Stimulated activated CD8-positive, alpha-beta memory T cell treated with anti-CD3 and anti-CD28 coated beads, Interleukin-4, amount 100 ng/mL, for 1 hour (primary cell): ENCODE measurements around the gene IRAK4.
A peak's percentile ranks its signal among the peaks of the same experiment; 100 is the strongest.
"Not testable (repeated sequence)": the region's sequence is repeated elsewhere in the genome, so short reads cannot be mapped to it uniquely, and the experiment has no call there.

Source experiments
- DNase-seq, 2 donors: peaks; one replicate each; pipeline ENCODE4 v3.0.0-alpha.2; 2020; ENCODE audit warnings: low read depth in 2 of 2, low spot score in 1 of 2

IRAK4 gene

DNA sequence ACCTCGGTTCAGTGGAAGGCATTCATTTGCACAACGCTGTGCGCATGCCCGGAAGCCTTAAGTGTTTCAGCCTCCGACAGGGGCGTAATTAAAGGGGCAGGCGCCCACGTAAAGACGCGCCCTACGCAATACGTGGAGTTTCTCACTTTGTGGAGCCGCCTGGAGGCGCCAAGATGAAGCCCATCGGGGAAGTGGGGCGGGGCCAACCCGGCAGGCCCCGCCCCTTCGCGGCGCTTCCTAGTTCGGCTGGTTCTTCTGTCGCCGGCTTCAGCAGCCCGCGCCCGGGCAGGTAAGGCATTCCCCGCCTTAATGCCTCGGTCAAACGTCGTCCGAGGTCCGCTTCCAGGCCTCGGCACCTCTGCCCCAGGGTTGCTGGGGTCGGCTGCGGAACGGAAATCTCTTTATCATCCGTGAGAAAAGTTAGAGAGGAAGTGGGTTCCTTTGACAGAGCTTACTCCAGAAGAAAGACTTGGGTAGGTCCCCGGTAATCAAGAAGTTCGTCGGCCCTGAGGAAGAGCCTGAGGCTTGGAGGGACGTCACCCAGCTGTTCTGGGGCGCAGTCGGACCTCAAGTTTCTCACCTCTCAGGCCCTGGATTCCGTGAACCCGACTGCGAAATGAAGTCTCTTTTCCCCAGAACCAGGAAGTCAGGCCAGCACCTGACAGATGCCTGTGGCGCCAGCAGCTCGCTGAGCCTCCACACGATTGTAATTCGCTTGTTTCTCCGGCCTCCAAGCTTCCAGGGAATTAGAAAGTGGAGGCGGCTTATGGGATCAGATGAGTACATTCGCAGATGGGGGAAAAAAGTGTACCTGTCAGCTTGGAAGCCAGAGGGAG, at the start of gene IRAK4, which contains the start of gene PUS7L:
TSS of gene IRAK4 (plus strand) at position 224 of the 836 bp plus-strand sequence. CDS start 9,161 bp downstream, outside the sequence.
TSS of gene PUS7L (minus strand) at position 63 of the 836 bp plus-strand sequence. CDS start 3,545 bp downstream, outside the sequence.
- peak; percentile 89 to 92 for DNase-seq

DNA sequence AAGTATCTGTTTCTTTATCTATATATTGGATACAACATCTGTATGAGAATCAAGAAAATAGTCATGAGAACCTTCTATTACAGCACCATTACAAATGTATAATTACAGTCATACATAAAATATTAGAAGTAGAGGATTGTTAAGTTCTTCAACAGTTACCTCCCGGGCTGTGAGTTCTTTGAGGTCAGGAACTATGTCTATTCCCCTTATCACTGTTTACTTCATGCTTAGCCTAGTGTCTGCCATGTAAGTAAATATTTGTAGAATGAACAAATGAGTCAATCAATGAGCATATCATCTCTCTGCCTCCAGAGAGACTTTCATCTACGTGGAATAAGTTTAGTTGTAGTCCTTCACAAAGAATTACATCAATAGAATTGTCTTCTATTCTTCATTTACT, 47.4 kb upstream of the IRAK4 start:
- DNase-seq, result no peak

DNA sequence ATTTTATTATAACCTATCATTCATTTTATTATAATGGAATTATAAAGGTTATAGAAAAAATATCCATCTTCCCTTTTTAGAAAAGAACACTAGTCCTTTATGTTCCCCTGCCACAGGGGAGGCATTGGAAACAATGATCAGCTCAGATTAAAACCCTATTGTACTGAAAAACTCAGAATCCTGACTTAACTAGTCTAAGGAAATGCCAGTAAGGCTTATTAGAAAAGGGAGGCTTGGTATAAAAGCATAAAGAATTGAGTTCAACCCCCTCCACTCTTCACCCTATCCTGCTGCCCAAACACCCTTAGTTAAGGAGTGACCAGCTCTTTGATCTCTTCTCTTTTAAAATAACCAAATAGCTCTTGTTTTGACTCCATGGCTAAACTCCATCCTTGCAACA, 36.1 kb upstream of the IRAK4 start:
- DNase-seq, result no peak

DNA sequence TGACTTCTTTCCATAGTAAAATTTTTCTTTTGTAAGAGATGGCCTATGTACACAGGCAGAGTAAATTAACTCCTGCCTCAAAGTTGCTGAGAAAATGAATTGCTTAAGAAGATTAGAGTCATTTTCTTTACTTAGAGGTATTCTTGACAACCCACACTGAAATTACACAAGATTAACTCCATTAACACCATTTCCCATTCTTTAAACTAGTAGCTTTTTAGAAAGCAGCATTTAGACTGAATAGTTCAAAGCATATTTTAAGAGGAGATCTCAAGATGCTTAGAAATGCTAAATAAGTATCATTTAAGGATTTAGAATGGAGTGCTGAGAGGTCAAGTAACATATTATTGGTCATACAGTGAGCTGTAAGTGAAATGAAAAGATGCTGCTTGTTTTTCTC, 35.6 kb upstream of the IRAK4 start:
- no peak for DNase-seq

DNA sequence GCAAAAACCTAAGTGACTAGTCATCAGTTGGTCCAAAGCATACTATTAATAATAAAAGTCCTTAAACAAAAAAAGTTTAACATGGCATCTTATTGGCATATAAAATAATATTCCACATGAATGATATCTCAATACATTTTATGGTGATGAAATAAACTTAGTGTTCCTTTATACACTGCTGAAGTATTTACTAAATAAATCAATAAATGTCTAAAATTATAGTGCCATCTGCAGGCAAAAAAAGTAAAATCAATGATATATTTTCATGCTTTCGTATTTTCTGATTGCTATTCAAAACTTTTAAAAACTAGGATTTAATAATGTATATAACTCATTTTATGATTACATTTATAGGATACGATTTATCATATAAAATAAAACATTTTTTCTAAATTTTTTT, 30.6 kb upstream of the IRAK4 start:
- DNase-seq, result no peak

DNA sequence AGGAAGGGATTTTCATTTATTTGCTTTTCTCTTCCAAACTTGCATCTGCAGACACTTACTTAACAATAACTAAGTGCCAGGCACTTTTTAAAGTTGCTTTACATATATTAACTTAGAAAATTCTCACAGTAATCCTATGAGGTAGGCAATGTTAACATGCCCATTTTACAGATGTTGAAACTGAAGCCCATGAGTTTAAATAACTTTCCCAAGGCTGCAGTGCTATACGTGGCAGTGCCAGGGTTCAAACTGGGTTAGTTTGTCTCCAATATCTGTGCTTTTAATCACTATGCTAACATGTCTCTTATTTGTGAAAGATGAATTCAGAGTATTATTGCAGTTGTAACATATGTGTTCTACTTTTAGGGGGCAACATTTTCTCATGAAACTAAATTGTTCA, 30.1 kb upstream of the IRAK4 start:
- no peak for DNase-seq

DNA sequence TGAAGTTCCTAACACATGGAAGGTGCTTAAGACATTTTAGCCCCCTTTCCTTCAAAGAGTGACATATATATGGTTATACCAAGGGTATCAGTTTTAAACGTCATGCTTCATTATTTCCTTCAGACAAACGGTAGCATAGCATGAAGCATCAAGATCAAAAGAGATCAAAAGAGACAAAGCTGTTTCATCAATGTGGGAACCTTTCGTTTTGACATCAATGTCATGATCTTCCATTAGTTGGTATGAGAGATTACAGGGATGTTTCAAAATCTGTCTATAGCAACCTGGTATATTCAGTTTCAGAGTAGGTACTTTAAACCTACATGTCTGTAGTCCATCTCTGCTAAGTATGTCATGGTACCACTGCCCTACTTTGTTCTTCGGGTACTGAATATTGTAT, 28.5 kb upstream of the IRAK4 start:
- DNase-seq, result no peak

DNA sequence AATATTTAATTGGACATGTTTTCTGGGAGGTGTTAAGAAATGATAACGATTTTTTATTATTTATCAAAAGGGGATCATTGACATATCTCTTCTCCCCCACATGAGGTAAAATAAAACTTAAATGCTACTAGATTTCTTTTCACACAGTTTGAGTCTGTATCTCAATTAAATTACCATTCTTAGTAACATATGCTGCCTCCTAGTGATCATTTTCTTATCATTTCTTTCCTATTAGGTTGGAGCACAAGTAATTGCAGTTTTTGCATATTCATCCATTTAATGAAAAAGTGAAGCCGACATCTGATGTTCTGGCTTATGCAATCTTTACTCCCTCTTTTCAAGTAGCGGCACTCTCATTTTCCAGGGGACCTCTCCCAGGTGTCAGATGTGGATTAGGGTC, 25.1 kb upstream of the IRAK4 start:
- DNase-seq, result no peak

DNA sequence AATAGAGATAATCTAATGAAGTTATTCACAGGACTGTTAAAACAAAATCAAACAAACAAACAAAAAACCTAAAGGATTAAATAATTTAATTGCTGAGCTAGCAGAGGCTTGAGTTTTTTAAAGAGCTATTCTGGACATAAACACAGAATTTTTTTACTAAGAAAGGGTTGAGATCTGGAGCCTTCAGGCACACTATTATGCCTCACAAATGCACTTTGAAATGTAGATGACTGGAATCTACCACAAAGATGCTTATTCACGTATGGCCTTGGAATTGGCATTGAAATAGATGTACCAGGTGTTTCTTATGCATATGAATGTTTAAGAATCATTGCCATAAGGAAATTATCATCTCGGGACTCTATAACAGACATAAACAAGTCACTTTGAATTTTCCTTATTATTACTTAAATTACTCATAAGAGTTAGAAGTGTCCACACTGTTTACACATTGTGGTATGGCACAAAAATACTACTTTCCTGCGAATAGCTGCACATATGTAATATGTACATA, 21.8 kb upstream of the IRAK4 start:
- no peak for DNase-seq

DNA sequence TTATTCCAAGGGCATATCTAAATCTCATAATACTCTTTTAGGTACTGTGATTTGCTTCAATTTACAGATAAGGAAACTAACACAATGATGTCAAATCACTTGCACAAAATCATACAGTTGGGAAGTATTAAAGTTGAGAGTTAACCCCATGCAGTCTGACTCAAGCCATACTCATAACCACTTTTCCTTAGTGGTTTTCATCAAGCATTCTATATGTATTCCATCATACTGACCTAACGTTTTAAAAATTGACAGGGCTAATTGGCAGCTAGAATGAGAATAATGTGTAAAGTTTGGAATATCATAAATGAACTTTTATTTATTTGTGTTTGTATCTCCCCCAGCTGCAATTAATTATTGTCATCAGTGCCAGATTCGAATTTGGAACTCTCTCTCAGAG, 21.1 kb upstream of the IRAK4 start:
- DNase-seq, result no peak

DNA sequence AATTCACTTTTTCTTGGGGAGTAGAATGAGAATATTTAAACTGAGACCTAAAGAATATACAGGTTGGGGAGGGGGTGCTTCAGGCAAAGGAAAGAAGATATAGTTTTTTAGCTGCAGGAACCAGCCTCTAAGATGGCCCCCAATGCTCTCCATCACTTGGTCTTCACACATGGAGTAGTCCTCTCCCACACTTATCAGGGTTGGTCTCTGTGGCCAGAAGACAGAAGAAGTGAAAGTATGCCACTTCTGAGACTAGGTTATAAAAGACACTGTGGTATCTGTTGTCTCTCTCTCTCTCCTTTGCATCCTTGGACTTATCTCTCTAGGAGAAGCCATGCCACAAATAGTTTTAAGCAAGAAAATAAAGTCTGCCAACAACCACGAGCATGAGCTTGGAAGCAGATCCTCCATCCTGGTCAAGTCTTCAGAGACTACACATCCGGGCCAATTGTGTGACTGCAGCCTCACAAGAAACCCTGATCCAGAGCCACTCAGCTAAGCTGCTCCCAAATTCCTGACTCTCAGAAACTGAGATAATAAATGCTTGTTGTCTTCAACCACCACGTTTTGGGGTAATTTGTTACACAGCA, 18.1 kb upstream of the IRAK4 start:
- DNase-seq, result no peak

DNA sequence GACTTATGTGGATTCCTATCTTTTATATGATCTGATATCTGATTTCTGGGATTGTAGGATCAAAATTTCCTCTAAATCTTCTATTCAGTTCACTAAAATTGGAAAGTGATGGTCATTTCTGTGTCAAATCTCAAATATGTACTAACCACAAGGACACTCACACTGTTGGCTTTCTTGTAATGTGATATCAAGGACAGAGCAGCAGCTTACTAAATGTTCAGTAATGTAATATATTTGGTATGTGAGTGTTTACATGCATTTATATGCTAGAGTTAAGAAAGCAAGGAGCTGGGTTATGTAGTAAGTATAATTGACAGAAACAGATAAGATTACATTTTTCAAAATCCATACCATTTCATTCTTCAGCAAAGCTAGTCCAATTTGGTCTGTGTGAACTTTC, 16.6 kb upstream of the IRAK4 start:
- no peak for DNase-seq

DNA sequence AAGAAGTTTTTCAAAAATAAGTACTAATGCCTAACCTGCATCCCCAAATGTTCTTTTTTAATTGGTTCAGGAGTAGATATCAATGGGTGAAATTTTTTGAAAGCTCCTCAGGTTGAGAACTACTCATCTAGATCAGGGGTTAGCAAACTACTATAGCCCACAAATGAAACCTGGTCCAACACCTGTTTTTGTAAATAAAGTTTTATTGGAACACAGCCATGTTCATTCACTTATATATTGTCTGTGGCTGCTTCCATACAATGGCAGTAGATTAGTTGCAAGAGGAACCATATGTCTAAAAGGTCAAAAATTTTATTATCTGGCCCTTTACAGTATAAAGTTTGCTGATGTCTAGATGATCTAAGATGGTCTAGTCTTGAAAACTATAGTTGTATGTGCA, 13.9 kb upstream of the IRAK4 start:
- DNase-seq, result no peak

DNA sequence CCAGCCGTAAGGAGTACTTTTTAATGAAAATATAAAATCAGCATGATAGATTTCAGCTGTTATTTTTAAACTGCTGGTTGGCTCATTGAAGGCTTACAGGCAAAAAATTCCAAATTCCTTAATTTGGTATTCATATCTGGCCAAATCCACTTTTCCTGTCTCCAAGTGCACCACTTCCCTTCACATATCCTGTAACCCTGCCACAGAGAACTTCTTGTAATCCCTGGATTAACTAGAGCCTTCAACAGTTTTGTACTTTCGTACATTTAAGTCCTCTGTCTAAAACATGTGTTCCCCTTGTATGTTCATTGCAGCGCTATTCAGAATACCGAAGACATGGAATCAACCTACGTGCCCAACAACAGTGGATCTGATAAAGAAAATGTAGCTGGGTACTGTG, 9.7 kb upstream of the IRAK4 start:
- DNase-seq, result no peak

DNA sequence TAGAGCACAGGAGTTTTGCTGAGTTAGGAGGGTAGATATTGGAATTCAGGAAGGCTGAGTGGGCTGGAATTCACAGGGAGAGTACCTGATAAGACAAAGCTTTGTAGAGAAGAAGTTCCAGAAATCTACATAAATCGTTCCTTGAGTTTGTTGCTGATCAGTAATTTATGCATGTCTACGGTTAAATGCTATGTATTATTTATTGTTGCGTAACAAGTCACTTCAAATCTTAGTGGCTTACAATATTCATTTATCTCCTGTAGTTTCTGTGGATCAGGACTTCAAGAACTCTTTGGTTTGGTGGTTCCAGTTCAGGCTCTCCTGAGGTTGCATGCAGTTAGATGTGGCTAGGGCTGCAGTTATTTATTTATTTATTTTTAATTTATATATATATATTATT, 7.9 kb upstream of the IRAK4 start:
- DNase-seq, result no peak

DNA sequence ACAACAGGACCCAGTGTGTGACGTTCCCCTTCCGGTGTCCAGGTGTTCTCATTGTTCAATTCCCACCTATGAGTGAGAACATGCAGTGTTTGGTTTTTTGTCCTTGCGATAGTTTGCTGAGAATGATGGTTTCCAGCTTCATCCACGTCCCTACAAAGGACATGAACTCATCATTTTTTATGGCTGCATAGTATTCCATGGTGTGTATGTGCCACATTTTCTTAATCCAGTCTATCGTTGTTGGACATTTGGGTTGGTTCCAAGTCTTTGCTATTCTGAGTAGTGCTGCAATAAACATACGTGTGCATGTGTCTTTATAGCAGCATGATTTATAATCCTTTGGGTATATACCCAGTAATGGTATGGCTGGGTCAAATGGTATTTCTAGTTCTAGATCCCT, 7.4 kb upstream of the IRAK4 start:
- not testable (repeated sequence) for DNase-seq

DNA sequence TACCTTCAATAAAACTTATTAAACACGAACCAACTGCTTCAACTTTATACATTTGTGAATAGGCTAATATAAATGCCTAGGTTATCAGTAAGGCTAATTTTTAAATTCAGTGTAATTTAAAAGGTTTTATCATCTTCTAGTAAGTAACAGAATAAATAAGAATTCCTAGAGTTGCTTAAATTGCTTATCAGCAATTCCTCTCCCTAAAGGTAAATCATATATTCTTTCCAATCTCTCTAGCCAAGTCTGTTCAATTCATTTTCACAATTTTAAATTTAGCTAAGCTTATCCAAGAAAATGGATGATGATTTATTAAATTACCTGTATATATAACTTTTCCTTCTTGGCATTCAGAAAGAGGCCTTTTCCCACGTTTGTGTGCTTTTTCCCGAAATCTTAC, 4.7 kb upstream of the IRAK4 start:
- no peak for DNase-seq

DNA sequence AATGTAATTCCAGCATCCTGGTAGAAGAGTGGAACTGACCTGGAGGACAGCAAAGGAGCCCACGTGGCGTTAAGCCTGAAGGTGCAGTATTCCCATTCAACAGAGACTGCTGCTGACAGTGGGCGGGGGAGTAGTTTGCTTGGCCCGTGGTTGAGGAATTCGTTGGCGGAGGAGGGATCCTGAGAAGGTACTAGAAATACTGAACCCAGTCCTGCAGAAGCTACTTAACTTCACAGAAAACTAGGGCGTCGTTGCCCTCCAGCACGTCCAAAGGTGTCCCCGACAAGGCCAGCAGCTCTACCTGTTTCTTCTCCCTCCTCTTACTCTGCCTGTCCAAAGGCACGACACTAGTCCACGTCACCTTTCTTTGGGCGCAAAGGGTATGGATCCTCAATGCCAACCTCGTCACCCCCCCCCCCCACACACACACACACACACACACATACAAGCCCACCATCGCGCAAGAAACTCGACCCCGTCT, 464 bp upstream of the IRAK4 start:
- peak in 1 of 2 donors; percentile 2 for DNase-seq

DNA sequence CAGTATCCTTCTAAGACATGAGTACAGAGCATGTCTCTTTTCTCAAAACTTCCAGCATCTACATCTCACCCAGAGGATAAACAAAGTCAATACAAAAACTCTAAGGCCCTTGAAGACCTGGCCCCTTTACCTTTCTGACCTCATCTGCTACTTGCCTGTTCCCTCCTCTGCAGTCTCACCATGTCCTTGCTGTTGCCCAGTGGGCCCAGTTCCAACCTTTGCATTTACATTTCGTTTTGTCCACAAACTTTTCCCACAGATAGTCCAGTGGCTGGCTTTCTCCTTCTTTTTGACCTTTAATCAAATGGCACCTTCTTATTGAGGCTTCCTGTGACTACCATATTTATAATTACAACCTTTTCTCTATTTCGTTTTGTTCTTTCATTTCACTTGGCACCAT, 1.6 kb downstream of the IRAK4 start:
- DNase-seq, result no peak

DNA sequence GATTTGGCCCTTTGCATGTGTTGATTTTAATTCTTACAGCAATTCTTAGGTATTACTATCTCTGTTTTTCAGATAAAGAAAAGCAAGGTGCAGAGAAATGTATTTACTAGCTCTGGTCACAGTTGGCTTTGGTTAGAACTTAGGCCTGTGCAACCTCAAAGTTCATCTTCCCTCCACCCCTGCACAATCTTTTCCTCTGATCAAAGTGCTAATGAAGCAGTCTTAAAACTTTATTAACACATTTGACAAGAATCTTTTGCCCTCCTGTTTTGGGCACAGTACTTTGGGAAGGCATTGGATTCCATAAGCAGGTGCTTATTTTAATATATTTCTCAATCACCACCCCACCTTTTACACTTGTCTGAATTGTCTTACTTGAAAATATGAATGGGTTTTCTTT, 2.7 kb downstream of the IRAK4 start:
- DNase-seq, result no peak

DNA sequence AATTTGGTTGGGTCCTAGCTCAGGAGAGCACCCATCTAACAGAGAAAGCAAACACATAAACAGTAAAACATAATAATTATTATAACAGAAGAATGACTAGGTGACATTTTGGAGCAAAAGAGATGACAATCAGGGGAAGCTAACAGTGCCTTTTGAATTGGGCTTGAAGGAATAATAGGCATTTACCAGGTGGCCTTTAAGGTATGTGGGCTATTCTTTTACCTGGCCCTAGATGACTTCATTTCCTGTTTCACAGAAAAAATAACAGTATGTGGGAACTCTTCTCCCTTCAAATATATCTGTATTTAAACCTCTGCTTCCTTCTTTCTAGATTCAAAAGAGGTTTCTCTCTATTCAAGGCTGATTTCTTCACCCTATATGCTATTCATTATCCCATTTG, 3.8 kb downstream of the IRAK4 start:
- DNase-seq, result no peak

DNA sequence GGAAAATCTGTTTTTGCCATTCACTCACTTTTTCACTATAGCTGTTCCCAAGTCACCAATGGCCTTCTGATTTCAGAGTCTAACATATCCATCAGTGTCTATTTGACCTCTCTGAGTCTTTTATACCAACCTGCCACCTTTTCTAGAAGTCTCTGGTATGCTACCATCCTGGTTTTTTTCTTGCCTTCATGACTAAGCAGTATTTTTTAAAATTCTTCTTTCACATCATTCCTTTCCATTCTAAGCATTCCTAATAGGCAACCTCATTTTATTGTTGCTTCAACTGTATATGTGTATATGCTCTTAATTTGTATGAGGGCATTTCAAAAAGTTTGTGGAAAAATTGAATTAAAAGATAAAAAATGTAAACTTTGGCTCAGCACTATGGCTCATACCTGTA, 5.0 kb downstream of the IRAK4 start:
- no peak for DNase-seq
